ENCODE data around the gene ARHGAP8.

DNA sequence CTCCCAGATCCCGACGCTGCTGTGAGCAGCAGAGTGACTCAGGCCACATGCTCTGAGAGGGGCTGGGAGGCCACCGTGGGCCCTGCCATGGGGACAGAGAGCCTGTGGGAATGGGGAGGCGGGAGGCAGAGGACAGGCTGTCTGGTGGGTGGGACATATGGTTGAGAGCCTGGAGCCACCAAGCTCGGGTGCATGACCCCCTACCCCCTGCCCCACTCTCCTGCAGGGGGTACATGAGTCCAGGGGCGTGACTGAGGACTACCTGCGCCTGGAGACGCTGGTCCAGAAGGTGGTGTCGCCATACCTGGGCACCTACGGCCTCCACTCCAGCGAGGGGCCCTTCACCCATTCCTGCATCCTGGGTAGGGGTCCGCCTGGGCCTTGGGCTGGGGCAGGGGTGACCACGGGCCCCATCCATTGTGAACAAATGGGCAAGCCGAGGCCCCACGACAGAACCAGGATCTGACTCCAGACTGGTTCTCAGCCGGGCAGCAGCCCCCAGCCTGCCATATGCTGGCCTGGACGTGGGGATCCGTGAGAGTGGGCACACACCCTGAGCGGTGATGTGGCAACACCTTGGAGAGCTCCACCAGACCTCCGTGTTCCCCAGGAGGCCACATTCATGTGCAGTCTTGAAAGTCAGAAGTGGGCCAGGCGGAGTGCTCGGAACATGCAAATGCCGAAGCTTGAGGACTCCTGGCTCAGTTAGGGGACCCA lies 17.4 kb upstream of the ARHGAP8 start:
- TF ChIP-seq, protein P1, sequence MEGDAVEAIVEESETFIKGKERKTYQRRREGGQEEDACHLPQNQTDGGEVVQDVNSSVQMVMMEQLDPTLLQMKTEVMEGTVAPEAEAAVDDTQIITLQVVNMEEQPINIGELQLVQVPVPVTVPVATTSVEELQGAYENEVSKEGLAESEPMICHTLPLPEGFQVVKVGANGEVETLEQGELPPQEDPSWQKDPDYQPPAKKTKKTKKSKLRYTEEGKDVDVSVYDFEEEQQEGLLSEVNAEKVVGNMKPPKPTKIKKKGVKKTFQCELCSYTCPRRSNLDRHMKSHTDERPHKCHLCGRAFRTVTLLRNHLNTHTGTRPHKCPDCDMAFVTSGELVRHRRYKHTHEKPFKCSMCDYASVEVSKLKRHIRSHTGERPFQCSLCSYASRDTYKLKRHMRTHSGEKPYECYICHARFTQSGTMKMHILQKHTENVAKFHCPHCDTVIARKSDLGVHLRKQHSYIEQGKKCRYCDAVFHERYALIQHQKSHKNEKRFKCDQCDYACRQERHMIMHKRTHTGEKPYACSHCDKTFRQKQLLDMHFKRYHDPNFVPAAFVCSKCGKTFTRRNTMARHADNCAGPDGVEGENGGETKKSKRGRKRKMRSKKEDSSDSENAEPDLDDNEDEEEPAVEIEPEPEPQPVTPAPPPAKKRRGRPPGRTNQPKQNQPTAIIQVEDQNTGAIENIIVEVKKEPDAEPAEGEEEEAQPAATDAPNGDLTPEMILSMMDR (IDR thresholded peaks at IDR 0.05 in 2 of 3, conservative IDR thresholded peaks at IDR 0.05 in 1 of 3; ENCODE audit: control insufficient read depth in 2 of 3, extremely low read depth in 1 of 3, insufficient read depth in 1 of 3, low read depth in 3 of 3, low read length in 3 of 3), result no peak
- TF ChIP-seq POLR2A (IDR thresholded peaks at IDR 0.05; ENCODE audit: low read depth, low read length), result no peak
- TF ChIP-seq SIN3A (IDR thresholded peaks at IDR 0.05; ENCODE audit: low read depth, low read length), result no peak
- no peak for TF ChIP-seq ZNF274 (IDR thresholded peaks at IDR 0.05; ENCODE audit: insufficient read depth, insufficient read length)
- no peak for TF ChIP-seq RELA (IDR thresholded peaks at IDR 0.05; ENCODE audit: borderline replicate concordance, partially characterized antibody)
- no peak for TF ChIP-seq RAD21 (IDR thresholded peaks at IDR 0.05; ENCODE audit: insufficient read depth, low read depth, low read length)

Data from GM12878 (cell line).